Measurements from ENCODE around the gene BEND3. TPM values are rescaled to one million over a fixed set of nuclear protein-coding genes. Genes with fewer than 3 reads are reported as not detected.
"Not testable (repeated sequence)": the region's sequence is repeated elsewhere in the genome, so short reads cannot be mapped to it uniquely, and the experiment has no call there.

BEND3 gene
- total RNA-seq, 4 donors from 2014 or later = 1.3 to 2.7 (median 2.2) TPM

DNA sequence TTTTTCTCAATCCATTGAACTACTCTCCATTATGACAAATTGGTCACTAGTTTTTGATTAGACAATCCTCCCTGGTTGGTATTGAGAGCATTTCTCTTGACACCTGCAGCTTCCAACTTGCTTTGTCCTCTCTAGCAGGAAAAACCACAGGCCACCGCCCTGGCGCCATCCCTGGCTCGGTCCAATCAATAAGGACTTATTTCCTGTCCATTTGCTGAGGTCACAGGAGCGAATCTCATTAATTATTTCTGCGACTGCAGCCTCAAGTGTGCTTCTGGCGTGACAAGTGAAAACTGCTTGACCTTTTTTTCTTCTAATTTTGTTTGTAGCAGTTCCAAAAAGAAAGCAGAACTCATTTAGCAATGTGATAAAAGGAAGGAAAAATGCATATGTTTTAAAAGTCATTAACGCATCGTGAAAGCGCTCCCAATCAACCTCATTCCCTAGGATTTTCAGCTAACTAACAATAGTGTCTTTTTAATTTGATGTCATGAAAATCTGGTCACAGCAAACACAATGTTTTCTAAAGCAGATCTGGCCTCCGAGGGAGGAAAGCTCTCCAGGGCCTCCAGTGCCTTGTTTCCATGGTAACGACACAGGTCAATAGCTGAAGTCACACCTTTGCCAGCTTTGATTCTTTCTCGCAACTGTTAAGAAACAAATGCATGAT, 39.0 kb upstream of the BEND3 start:
- H3K9me3 ChIP-seq = no peaks in the 10 kb centered on the region
- H3K4me1 ChIP-seq = no peaks in the 10 kb centered on the region
- 59% methylated on average over 12 of the region's 12 CpGs for WGBS, 2 donors
- no peak for DNase-seq (ENCODE audit: low spot score in 2 of 2)
- no peak overlapping the region for H3K4me3 ChIP-seq
- H3K27me3 ChIP-seq = no peaks in the 10 kb centered on the region
- TF ChIP-seq POLR2A (IDR thresholded peaks at IDR 0.05) (no peak), EP300 (IDR thresholded peaks at IDR 0.05) (no peak)
- TF ChIP-seq, protein P1, sequence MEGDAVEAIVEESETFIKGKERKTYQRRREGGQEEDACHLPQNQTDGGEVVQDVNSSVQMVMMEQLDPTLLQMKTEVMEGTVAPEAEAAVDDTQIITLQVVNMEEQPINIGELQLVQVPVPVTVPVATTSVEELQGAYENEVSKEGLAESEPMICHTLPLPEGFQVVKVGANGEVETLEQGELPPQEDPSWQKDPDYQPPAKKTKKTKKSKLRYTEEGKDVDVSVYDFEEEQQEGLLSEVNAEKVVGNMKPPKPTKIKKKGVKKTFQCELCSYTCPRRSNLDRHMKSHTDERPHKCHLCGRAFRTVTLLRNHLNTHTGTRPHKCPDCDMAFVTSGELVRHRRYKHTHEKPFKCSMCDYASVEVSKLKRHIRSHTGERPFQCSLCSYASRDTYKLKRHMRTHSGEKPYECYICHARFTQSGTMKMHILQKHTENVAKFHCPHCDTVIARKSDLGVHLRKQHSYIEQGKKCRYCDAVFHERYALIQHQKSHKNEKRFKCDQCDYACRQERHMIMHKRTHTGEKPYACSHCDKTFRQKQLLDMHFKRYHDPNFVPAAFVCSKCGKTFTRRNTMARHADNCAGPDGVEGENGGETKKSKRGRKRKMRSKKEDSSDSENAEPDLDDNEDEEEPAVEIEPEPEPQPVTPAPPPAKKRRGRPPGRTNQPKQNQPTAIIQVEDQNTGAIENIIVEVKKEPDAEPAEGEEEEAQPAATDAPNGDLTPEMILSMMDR (IDR thresholded peaks at IDR 0.05) = no peak
- H3K27ac ChIP-seq = no peak overlapping the region
- H3K36me3 ChIP-seq = peaks cover 0 to 11% (median 0%) of the 10 kb centered on the region in 3 donors

DNA sequence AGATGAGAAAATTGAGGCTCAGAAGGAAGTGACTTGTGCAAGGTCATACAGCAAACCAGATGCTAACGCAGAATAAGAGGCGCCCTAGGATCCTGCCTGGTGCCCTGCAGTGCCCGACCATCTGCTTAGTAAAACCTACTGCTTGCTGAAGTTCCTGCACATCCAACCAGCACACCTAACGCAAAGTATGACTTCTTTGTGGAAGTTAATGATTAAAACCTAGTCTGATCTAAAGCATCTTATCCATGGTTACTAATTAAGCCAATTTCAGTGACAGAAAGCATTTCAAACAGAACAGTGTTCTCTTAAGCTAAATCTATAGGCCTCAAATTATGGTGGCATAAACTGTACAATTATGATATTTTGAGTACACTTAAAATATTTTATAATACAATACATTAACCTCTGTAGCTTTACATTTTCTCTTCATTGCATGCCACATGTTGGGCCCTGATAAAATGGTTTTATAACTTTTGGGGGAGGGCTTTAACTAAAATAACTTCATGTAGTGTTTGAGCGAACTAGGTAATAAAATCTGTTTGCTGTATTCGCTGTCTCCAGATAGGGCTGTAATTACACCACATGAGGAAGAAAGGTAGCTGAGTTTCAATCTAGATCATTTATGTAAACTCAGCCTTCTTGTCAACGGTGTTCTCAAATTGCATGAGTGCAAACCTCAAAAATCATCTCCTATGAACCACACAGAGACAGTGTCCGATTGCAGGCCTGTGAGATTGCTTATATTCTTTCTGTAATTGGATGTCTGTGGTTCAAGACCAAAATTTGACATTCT, 37.5 kb upstream of the BEND3 start:
- no peaks in the 10 kb centered on the region for H3K27me3 ChIP-seq
- H3K4me3 ChIP-seq = no peak overlapping the region
- no peak overlapping the region for H3K27ac ChIP-seq
- no peaks in the 10 kb centered on the region for H3K4me1 ChIP-seq
- no peak for DNase-seq (ENCODE audit: low spot score in 2 of 2)
- WGBS, 2 donors = 86 to 87% methylated on average over 8 of the region's 8 CpGs
- no peak for TF ChIP-seq EP300 (IDR thresholded peaks at IDR 0.05)
- H3K36me3 ChIP-seq = peaks cover 0 to 11% (median 0%) of the 10 kb centered on the region in 3 donors
- no peaks in the 10 kb centered on the region for H3K9me3 ChIP-seq

DNA sequence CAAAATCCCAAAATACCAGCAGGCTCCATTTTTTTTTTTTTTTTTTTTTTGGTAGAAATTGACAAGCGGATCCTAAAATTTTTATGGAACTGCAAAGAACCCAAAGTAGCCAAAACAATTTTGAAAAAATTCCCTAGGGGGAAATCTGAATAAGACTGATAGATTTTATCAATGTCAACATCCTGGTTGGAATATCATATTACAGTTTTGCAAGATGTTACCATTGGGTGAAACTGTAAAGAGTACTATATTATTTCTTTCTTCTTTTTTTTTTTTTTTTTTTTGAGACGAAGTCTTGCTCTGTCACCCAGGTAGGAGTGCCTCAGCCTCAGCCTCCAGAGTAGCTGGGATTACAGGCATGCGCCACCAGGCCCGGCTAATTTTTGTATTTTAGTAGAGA, 29.4 kb upstream of the BEND3 start:
- Histone ChIP-seq H3K27me3 (no peaks in the 10 kb centered on the region), H3K4me3 (no peak overlapping the region), H3K9me3 (no peaks in the 10 kb centered on the region), H3K36me3 (no peaks in the 10 kb centered on the region), H3K4me1 (peaks cover 0 to 3% (median 0%) of the 10 kb centered on the region in 4 donors), H3K27ac (no peak overlapping the region)
- no peak for DNase-seq (ENCODE audit: low spot score in 2 of 2)
- TF ChIP-seq EP300 (IDR thresholded peaks at IDR 0.05) (no peak), POLR2A (IDR thresholded peaks at IDR 0.05) (no peak)
- TF ChIP-seq, protein P1 (IDR thresholded peaks at IDR 0.05) = no peak
- 94 to 96% methylated on average over 4 of the region's 4 CpGs for WGBS, 2 donors

DNA sequence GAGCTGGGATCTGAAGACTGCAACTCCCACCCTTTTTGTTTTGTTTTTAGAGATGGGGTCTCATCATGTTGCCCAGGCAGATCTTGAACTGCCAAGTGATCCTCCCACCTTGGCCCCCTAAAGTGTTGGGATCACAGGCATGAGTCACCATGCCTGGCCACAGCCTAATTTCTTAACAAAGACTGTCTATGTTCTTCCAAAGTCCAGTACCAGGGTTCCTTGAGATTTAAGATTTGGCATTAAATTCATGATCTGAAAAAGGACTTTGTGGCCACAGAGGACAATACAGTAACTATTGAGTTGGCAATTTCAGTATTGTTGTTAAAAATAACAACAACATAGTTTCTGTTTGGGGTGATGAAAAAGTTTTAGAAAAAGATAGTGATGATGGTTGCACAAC, 28.7 kb upstream of the BEND3 start:
- no peak for DNase-seq (ENCODE audit: low spot score in 2 of 2)
- Histone ChIP-seq H3K36me3 (no peaks in the 10 kb centered on the region), H3K4me3 (no peak overlapping the region), H3K27ac (no peak overlapping the region), H3K4me1 (peaks cover 0 to 3% (median 0%) of the 10 kb centered on the region in 4 donors), H3K27me3 (no peaks in the 10 kb centered on the region), H3K9me3 (no peaks in the 10 kb centered on the region)
- TF ChIP-seq POLR2A (IDR thresholded peaks at IDR 0.05) (no peak), EP300 (IDR thresholded peaks at IDR 0.05) (no peak)
- TF ChIP-seq, protein P1 (IDR thresholded peaks at IDR 0.05) = no peak

DNA sequence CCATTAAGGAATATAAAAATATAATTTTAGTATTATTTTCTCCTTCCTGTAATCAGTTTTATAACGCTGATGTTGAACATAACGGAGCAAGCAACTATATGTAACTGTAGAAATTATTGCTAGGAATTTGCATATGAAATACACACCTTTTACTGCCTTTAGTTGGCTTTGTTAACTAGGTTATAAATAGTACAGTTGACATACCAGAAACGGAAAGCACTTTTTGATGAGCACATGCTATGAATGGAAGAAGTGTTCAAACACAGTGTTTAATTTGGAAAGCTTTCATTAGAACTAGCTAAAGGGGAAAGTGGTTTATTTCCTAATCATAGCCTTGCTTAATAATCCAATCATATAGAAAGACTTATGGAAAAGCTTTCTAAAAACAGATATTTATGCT, 25.3 kb upstream of the BEND3 start:
- WGBS, 2 donors = 68 to 69% methylated on average over 3 of the region's 3 CpGs
- no peak for TF ChIP-seq POLR2A (IDR thresholded peaks at IDR 0.05)
- TF ChIP-seq, protein P1 (IDR thresholded peaks at IDR 0.05) = no peak
- no peak for TF ChIP-seq EP300 (IDR thresholded peaks at IDR 0.05)
- no peaks in the 10 kb centered on the region for H3K27me3 ChIP-seq
- H3K4me1 ChIP-seq = peaks cover 0 to 3% (median 0%) of the 10 kb centered on the region in 4 donors
- no peak for DNase-seq (ENCODE audit: low spot score in 2 of 2)
- H3K9me3 ChIP-seq = no peaks in the 10 kb centered on the region
- no peak overlapping the region for H3K4me3 ChIP-seq
- no peak overlapping the region for H3K27ac ChIP-seq
- no peaks in the 10 kb centered on the region for H3K36me3 ChIP-seq

DNA sequence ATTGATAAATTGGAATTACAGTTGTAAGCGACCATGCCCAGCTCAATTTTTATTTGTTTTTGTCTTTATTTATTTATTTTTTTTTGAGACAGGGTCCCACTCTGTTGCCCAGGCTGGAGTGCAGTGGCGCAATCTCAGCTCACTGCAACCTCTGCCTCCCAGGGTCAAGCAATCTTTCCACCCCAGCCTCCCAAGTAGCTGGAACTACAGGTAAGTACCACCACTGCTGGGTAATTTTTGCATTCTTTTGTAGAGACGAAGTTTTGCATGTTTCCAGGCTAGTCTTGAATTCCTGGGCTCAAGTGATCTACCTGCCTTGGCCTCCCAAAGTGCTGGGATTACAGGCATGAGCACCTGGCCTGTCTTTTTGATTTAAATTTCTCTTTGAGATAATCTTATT, 21.0 kb upstream of the BEND3 start:
- H3K27me3 ChIP-seq = not testable (repeated sequence)

DNA sequence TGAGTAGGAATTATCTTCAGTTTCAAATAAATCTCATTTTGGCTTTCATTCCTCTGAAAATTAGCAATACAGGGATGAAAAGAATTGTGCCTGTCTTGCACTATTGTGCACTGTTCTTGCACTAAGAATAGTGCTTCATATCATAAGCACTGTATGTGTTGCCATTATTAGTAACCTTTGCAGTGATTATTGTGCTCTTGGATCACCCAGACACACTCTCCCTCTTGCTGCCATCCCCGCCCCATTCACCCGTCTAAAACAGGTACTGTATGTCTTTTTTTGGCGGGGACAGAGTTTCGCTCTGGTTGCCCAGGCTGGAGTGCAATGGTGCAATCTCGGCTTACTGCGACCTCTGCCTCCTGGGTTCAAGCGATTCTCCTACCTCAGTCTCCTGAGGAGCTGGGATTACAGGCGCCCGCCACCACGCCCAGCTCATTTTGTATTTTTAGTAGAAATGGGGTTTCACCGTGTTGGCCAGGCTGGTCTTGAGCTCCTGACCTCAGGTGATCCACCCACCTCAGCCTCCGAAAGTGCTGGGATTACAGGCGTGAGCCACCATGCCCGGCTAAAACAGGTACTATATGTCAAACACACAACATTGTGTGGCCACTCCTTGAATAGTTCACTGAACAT, 19.8 kb upstream of the BEND3 start:
- H3K27ac ChIP-seq; H3K4me1 ChIP-seq; H3K9me3 ChIP-seq; DNase-seq (ENCODE audit: low spot score in 2 of 2); H3K27me3 ChIP-seq; H3K4me3 ChIP-seq; H3K36me3 ChIP-seq: not testable (repeated sequence)
- 90 to 91% methylated on average over 14 of the region's 14 CpGs for WGBS, 2 donors

More for the DNA sequence above, 21.0 kb upstream of the BEND3 start:
- not testable (repeated sequence) for H3K9me3 ChIP-seq; H3K4me1 ChIP-seq; H3K36me3 ChIP-seq; DNase-seq (ENCODE audit: low spot score in 2 of 2); H3K4me3 ChIP-seq; H3K27ac ChIP-seq
- WGBS, 2 donors = 91% methylated on average over 3 of the region's 3 CpGs
